OCI-M1 (cell line): ENCODE results near the gene GPR135.
"Not testable (repeated sequence)": the region's sequence is repeated elsewhere in the genome, so short reads cannot be mapped to it uniquely, and the experiment has no call there.

ENCODE experiments used
- DNase-seq: peaks from one replicate; lab custom pipeline; 2025; lab: John Stamatoyannopoulos, UW

The GPR135 gene

GRCh38 chr14:59475709-59476108 lies 10.5 kb upstream of the GPR135 start:
- no peak for DNase-seq

GRCh38 chr14:59474172-59474571 lies 9.0 kb upstream of the GPR135 start:
- no peak for DNase-seq

DNA sequence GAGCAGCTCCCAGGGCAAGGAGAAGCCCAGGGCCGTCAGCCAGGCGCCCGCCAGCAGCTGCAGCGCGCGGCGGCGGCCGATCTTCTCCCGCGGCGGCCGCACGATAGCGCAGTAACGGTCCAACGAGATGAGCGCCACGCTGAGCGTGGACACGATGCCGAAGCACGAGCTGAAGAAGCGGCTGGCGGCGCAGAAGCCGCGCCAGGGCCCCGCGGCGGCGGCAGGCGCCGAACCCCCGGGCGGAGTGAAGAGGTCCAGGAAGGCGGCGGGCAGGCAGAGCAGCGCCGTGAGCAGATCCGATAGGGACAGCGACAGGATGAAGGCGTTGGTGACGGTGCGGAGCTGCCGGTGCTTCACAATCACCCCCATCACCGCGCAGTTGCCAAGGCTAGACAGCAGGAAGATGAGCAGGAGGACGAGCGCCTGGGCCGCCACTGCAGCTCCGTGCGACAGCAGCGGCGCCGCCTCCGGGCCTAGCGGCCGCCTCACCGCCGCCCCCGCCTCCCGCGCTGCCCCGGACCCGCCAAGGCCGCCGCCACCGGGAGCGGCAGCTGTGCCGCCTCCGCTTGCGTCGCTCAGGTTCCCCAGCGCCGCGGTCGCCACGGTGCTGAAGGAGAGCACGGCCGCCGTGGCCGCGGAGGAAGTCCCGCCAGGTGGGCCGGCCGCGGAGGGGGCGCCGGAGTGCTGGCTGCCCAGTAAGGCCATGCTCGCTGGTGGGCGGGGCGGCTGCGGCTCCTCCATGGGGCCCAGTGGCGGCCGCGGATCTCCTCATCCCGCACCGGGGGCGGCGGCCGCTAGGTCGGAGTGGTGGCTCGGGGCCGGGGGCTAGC lies 479 bp downstream of the GPR135 start:
- no peak for DNase-seq

DNA sequence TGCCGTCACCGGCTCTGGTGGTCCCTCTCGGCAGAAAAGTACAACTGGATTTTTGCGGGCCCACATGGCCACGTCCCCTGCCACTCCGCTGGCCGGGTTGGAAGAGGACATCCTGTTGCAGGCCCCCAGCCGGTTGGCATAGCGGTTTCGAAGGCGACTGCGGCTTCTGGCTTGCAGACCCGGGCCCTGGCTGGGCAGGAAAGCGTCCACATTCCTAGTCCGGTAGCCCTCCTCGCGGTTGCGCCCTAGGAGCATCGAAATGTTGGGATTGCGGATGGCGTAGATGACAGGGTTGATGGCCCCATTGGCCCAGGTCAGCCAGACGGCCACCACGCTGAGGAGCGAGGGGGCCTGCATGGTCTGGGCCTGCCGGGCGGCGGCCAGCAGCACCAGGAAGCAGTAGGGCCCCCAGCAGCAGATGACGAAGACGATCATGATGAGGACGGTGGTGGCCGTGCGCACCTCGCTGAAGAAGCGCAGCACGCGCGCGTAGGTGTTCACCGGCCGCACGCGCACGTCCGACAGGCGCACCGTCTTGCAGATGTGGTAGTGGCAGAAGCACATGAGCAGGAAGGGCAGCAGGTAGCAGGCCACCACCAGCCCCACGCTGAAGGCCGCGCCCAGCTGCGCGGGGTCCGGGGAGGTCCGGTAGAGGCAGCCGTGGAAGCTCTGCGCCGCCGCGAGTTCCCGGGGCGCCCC lies 1.2 kb downstream of the GPR135 start:
- no peak for DNase-seq

DNA sequence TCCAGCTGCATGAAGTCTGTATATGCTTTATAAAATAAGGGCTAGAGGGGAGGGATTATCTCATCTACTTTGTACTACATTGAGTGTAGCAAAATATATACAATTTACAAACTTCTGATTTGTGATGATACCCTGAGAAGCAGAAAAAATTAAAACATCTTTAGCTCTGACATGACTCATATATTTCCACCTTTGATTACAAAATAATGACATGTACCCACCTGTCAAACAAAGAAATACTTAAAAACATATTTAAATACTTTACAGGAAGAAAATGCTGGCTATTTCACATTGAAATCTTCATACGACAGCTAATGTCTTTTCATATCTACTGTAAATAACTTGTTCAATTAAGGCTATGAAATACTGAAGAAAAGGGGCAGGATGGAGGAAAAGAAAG lies 3.3 kb downstream of the GPR135 start:
- no peak for DNase-seq

DNA sequence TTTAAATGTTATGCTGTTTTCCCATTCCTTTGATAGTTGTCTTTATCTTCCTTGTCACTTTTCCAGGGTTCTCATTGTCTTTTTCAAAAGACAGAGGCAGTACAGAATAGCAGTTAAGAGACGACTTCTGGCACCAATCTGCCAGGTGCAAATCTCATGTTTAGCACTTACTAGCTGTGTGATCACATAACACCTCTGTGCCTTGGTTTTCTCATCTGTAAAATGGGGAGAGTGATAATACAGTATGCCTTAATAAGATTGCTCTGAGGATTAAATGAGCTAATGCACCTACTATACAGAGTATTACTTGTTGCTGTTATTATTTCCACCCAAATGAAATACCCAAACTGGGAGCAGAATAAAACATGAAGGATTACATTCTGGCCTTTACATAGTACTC lies 4.8 kb downstream of the GPR135 start:
- no peak for DNase-seq

GRCh38 chr14:59458486-59458885 lies 6.7 kb downstream of the GPR135 start:
- no peak for DNase-seq

DNA sequence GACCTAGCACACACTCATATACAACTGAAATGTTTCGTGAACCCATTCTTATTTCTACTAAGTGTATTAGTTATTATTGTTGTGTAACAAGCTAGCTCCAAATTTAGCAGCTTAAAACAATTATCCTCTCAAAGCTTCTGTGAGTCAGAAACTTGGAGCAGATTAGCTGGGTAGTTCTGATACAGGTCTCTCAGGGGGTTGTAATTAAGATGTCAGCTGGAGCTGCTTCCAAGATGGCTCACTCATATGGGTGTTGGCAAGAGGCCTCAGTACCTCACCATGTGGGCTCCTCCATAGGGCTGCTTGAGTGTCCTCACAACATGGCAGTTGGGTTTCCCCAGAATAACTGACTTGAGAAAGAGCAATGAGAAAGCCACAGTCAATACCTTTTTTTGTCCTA lies 9.8 kb downstream of the GPR135 start:
- DNase-seq = no peak

- no peak for DNase-seq
Observed at GRCh38 chr14:59454139-59454538, 11.0 kb downstream of the GPR135 start.

- no peak for DNase-seq
Observed at GRCh38 chr14:59451849-59452248, 13.3 kb downstream of the GPR135 start.

DNA sequence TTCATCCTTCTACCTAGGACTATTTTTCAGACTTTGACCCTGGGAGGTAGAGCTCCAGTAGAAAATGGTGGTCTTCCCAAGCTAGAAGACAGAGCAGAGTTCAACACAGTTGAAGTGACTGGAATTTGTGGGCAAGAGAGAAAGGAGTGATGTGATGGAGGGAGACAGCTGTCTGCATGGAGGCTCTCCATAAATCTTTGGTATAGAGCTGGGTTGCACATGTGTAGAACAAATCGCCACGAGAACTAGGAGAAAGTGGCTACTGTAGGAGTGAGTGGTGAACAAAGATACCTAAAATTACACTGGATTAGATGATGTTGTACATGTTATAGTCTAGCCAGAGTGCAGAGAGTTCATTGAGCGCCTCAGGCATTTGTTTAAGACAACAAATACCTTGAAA lies 14.5 kb downstream of the GPR135 start:
- DNase-seq = no peak

DNA sequence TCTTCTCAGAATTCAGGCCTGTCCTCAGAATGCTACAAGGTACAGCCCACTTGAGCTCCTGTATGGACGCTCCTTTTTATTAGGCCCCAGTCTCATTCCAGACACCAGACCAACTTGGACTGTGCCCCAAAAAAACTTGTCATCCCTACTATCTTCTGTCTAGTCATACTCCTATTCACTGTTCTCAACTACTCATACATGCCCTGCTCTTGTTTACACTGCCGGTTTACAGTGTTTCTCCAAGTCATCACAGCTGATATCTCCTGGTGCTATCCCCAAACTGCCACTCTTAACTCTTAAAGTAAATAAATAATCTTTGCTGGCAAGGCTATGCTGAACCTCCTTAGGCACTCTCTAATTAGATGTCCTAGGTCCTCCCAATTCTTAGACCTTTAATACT lies 16.5 kb downstream of the GPR135 start:
- not testable (repeated sequence) for DNase-seq

DNA sequence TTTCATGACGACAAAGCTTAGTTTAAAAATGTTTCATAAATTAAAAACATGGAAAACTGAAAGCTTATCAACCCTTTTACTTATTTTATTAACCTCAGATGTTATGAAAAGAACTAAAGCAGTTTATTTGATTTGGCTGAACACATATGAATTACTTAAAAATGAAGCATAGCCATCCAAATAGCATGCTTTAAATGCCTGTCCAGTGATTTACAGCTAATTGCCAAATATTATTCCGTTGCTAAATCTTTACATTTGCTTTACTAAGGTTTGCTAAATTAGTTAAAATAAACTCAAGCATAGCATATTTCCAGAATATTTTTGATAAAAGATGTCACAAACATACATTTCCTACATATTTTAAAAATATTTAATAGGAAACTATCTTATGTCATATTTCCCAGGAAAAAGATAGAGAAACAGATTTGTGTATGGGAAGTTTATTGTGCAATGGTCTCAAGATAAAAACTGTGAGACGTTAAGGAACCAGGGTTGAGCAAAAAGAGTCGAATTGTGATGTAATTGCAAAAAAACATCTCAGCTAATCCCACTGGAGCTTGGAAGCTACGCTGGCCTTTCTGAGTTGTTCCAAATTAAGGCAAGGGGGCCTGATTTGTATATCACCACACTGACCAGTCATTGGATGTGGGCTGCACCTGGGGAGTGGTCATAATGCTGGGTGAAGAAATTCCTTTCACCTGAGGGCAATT lies 25.8 kb downstream of the GPR135 start:
- DNase-seq = no peak

DNA sequence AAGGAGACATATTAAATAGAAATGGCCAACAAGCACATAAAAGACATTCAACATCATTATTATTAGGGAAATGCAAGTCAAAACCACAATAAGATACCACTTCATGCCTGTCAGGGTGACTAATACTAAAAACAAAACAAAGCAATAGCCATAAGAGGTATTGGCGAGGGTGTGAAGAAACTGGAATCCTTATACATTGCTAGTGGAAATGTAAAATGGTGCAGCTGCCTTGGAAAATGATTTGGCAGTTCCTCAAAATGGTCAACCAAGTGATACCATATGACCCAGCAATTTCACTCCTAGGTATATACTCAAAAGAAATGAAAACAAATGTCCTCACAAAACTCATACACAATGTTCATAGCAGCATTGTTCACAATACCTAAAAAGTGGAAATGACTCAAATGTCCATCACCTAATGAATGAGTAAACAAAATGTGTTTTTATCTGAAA lies 27.0 kb downstream of the GPR135 start:
- DNase-seq = peak; percentile 3

- DNase-seq = peak; percentile 63
Observed at GRCh38 chr14:59435987-59436386, 29.2 kb downstream of the GPR135 start.

DNA sequence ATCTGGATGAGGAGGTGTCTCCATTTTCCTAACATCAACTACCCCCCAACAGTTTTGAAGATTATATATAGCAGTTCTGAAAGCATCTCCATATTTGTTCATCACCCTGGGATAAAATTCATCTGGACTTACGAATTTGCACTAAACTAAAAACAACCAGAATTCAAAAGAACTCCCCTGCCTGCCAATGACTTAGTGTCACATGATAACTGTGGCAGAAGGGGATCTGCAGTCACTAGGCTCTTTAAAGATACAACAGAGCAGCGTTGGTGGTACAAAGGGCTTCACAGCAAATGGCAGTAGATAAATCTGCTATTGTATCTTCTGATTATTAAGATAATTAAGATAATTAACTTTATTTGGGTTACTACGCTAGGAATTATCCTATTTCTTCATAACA lies 30.1 kb downstream of the GPR135 start:
- DNase-seq = no peak

- no peak for DNase-seq
Observed at GRCh38 chr14:59429790-59430189, 35.4 kb downstream of the GPR135 start.

DNA sequence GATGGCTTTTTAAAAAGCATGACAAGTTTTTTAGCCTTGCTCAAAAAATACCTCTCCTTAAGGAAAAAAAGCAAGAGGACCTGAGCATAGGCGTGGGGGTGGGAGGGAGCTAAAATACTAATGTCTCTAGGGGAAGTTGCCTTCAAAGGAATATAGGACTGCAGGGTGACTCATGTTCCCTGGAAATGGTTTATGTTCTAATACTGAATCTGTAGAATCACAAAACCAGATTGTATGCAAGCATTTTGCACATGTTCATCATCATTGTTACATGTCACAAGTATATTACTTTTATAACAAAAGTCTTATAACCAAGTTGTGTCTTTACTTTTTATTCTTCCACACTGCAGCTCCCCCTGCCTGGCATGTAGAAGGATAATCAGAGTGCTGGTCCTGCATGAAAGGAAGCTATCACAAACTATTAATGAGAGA lies 36.6 kb downstream of the GPR135 start:
- no peak for DNase-seq

GRCh38 chr14:59427653-59428580 lies 37.3 kb downstream of the GPR135 start:
- no peak for DNase-seq

GRCh38 chr14:59425322-59425935 lies 39.8 kb downstream of the GPR135 start:
- DNase-seq = no peak
